ENCODE measurements around the gene NDUFA5.

The NDUFA5 gene

GRCh38 chr7:123579416-123579815 lies 21.8 kb upstream of the NDUFA5 start (continued):
- TF ChIP-seq ZFHX2 (tag by site-specific recombination; conservative IDR thresholded peaks at IDR 0.05), result no peak
- no peak for TF ChIP-seq ZNF558 (tag by site-specific recombination; IDR thresholded peaks at IDR 0.05)
- no peak for TF ChIP-seq ZNF366 (tag by site-specific recombination; conservative IDR thresholded peaks at IDR 0.05)
- TF ChIP-seq ZNF707 (tag by site-specific recombination; IDR thresholded peaks at IDR 0.05), result no peak
- TF ChIP-seq ZNF664 (tag by site-specific recombination; IDR thresholded peaks at IDR 0.05), result no peak
- no peak for TF ChIP-seq ZBTB6 (tag by site-specific recombination; IDR thresholded peaks at IDR 0.05)
- no peak for TF ChIP-seq TRIM28 (IDR thresholded peaks at IDR 0.05; ENCODE audit: borderline replicate concordance, low read length)
- no peak for TF ChIP-seq HIC1 (tag by site-specific recombination; IDR thresholded peaks at IDR 0.05)

- Histone ChIP-seq H3K4me1 (ENCODE audit: control insufficient read depth, insufficient read depth, low read length) (peaks cover 2% of the 10 kb centered on the region; the same call in 1 of the 2 replicates), H3K9me3 (ENCODE audit: control insufficient read depth, insufficient read depth, low read depth, low read length) (no peaks in the 10 kb centered on the region), H3K36me3 (ENCODE audit: control insufficient read depth in 2 of 2, insufficient read depth in 1 of 2, low read length in 2 of 2) (no peaks in the 10 kb centered on the region), H3K27ac (ENCODE audit: extremely low read depth, low read depth, low read length) (no peak overlapping the region), H3K4me3 (ENCODE audit: low read depth, low read length) (no peak overlapping the region)
- CTCF ChIA-PET, result interaction anchor here (0.6 kb wide), 1 partner anchor 441 kb away, joined by 3 read pairs; no protein-coding TSS in a partner anchor
- POLR2A ChIA-PET, result no interaction called here
- TF ChIP-seq ZNF548 (tag by site-specific recombination; IDR thresholded peaks at IDR 0.05) (no peak), ZBTB26 (tag by site-specific recombination; optimal IDR thresholded peaks at IDR 0.05) (no peak), OSR2 (tag by site-specific recombination; IDR thresholded peaks at IDR 0.05) (no peak), ZNF660 (tag by site-specific recombination; IDR thresholded peaks at IDR 0.05) (peak; percentile 95), ZNF670 (tag by site-specific recombination; IDR thresholded peaks at IDR 0.05; ENCODE audit: low read depth) (no peak)
Observed at GRCh38 chr7:123573896-123574467, 16.4 kb upstream of the NDUFA5 start.

- H3K36me3 ChIP-seq (ENCODE audit: control insufficient read depth in 2 of 2, insufficient read depth in 1 of 2, low read length in 2 of 2), result no peaks in the 10 kb centered on the region
- POLR2A ChIA-PET, result no interaction called here
- H3K9me3 ChIP-seq (ENCODE audit: control insufficient read depth, insufficient read depth, low read depth, low read length), result no peaks in the 10 kb centered on the region
- peaks cover 2% of the 10 kb centered on the region; the same call in 1 of the 2 replicates for H3K4me1 ChIP-seq (ENCODE audit: control insufficient read depth, insufficient read depth, low read length)
- CTCF ChIA-PET, result interaction anchor here (0.6 kb wide), 1 partner anchor 441 kb away, joined by 3 read pairs; no protein-coding TSS in a partner anchor
- TF ChIP-seq ZNF473 (tag by site-specific recombination; IDR thresholded peaks at IDR 0.05) (no peak), ZNF23 (tag by site-specific recombination; IDR thresholded peaks at IDR 0.05; ENCODE audit: borderline replicate concordance) (no peak), ZNF350 (tag by site-specific recombination; IDR thresholded peaks at IDR 0.05) (no peak), ZFHX2 (tag by site-specific recombination; conservative IDR thresholded peaks at IDR 0.05) (no peak), ZNF341 (tag by site-specific recombination; IDR thresholded peaks at IDR 0.05; ENCODE audit: low read depth) (no peak), GLIS2 (tag by site-specific recombination; IDR thresholded peaks at IDR 0.05) (no peak), ZNF398 (tag by site-specific recombination; IDR thresholded peaks at IDR 0.05) (no peak), WT1 (tag by site-specific recombination; IDR thresholded peaks at IDR 0.05) (0 out of 2 replicates have a peak, but pooled peaks have one; percentile 19), ZNF302 (tag by site-specific recombination; IDR thresholded peaks at IDR 0.05; ENCODE audit: low read depth) (no peak), OSR2 (tag by site-specific recombination; IDR thresholded peaks at IDR 0.05) (0 out of 2 replicates have a peak, but pooled peaks have one; percentile 24)
- H3K4me3 ChIP-seq (ENCODE audit: low read depth, low read length), result no peak overlapping the region
- H3K27ac ChIP-seq (ENCODE audit: extremely low read depth, low read depth, low read length), result no peak overlapping the region
Observed at GRCh38 chr7:123573341-123573740, 15.7 kb upstream of the NDUFA5 start.

Data from HEK293 (cell line).